ENCODE results near the gene TMEM174.

The TMEM174 gene
- 0 reads per million in 2 experiments for total RNA-seq

- no peak for DNase-seq (ENCODE audit: low read depth)
These were observed at the start of gene TMEM174 for GRCh38 chr5:73172951-73173350. TSS of gene TMEM174 (plus strand) at chr5:73173193. CDS start at chr5:73173244, 51 bp downstream.

- DNase-seq (ENCODE audit: low read depth), result no peak
These were observed 47.7 kb upstream of the TMEM174 start for GRCh38 chr5:73125289-73125688.

- DNase-seq (ENCODE audit: low read depth), result no peak
These were observed 46.6 kb upstream of the TMEM174 start for GRCh38 chr5:73126381-73126780.

- no peak for DNase-seq (ENCODE audit: low read depth)
These were observed 46.0 kb upstream of the TMEM174 start for GRCh38 chr5:73126957-73127356.

GRCh38 chr5:73129143-73129542, 43.9 kb upstream of the TMEM174 start:
- DNase-seq (ENCODE audit: low read depth), result no peak

GRCh38 chr5:73130811-73131210, 42.2 kb upstream of the TMEM174 start:
- no peak for DNase-seq (ENCODE audit: low read depth)

GRCh38 chr5:73131711-73132425, 41.1 kb upstream of the TMEM174 start:
- DNase-seq (ENCODE audit: low read depth), result no peak

GRCh38 chr5:73132759-73133158, 40.2 kb upstream of the TMEM174 start:
- DNase-seq (ENCODE audit: low read depth), result no peak

GRCh38 chr5:73135021-73135420, 38.0 kb upstream of the TMEM174 start:
- no peak for DNase-seq (ENCODE audit: low read depth)

GRCh38 chr5:73135429-73136054, 37.5 kb upstream of the TMEM174 start:
- DNase-seq (ENCODE audit: low read depth), result no peak

GRCh38 chr5:73136055-73136562, 36.9 kb upstream of the TMEM174 start:
- no peak for DNase-seq (ENCODE audit: low read depth)

- DNase-seq (ENCODE audit: low read depth), result no peak
These were observed 35.1 kb upstream of the TMEM174 start for GRCh38 chr5:73137563-73138530.

GRCh38 chr5:73139485-73139884, 33.5 kb upstream of the TMEM174 start:
- no peak for DNase-seq (ENCODE audit: low read depth)

- no peak for DNase-seq (ENCODE audit: low read depth)
These were observed 32.2 kb upstream of the TMEM174 start for GRCh38 chr5:73140801-73141200.

- no peak for DNase-seq (ENCODE audit: low read depth)
These were observed 31.0 kb upstream of the TMEM174 start for GRCh38 chr5:73142035-73142434.

- DNase-seq (ENCODE audit: low read depth), result no peak
These were observed 29.3 kb upstream of the TMEM174 start for GRCh38 chr5:73143716-73144115.

- no peak for DNase-seq (ENCODE audit: low read depth)
These were observed 23.5 kb upstream of the TMEM174 start for GRCh38 chr5:73149540-73149939.

- DNase-seq (ENCODE audit: low read depth), result no peak
These were observed 22.1 kb upstream of the TMEM174 start for GRCh38 chr5:73150876-73151275.

- DNase-seq (ENCODE audit: low read depth), result no peak
These were observed 21.1 kb upstream of the TMEM174 start for GRCh38 chr5:73151766-73152410.

- DNase-seq (ENCODE audit: low read depth), result no peak
These were observed 20.3 kb upstream of the TMEM174 start for GRCh38 chr5:73152411-73153388.

- DNase-seq (ENCODE audit: low read depth), result no peak
These were observed 19.5 kb upstream of the TMEM174 start for GRCh38 chr5:73153513-73153912.

Data from T follicular helper cell (primary cell).